Left ventricle myocardium superior (tissue), 1 donor: Measurements from ENCODE around the gene ZSWIM3. TPM values are rescaled to one million over a fixed set of nuclear protein-coding genes. Genes with fewer than 3 reads are reported as not detected.
A peak's percentile ranks its signal among the peaks of the same experiment; 100 is the strongest.
"Not testable (repeated sequence)": the region's sequence is repeated elsewhere in the genome, so short reads cannot be mapped to it uniquely, and the experiment has no call there.

Source experiments
- ATAC-seq: fragments of 200-7000 bp; cut with Tn5 transposase; one replicate; pipeline ENCODE4 v1.9.1; 2020; ENCODE audit warnings: mild to moderate bottlenecking, moderate library complexity
- DNase-seq: peaks from one replicate; pipeline ENCODE4 v3.0.0-alpha.2; 2020
- intact Hi-C: fragments of 100-400 bp; cut with micrococcal nuclease; formaldehyde crosslinking; loops from one replicate; pipeline ENCODE4 v1.11.0; 2022
- total RNA-seq: library from RNA; stranded (reverse); fragmentation: NEBNext Ultra II Directional; extraction: Animal tissue kit (Norgen Biotek cat#: 25700); gene quantifications from one replicate; pipeline ENCODE4 v1.2.1, GENCODE V29; 2021
- donor health status: DM: no; HTN: yes; CAD: no; lungs with severe emphysema.

ZSWIM3 gene
- total RNA-seq, 1 donor from 2014 or later = 1.9 TPM

DNA sequence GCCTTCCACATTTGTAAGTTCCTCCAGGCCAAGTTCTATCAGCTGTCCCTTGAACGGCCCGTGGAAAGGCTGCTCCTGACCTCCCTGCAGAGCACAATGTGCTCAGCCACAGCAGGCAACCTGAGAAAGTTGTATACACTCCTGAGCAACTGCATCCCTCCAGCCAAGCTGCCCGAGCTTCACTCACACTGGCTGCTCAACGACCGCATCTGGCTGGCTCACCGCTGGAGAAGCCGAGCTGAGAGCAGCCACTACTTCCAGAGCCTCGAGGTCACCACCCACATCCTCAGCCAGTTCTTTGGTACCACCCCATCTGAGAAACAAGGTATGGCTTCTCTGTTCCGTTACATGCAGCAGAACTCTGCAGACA, 25.7 kb downstream of the ZSWIM3 start:
- intact Hi-C loops = no loop called here
- DNase-seq (no peak), ATAC-seq (no peak)

- intact Hi-C loops = no loop called here
- ATAC-seq = no peak
- no peak for DNase-seq
Observed at GRCh38 chr20:45886590-45887345, 29.4 kb downstream of the ZSWIM3 start.

GRCh38 chr20:45887346-45887715, 29.9 kb downstream of the ZSWIM3 start, which contains the start of gene SPATA25:
TSS of gene SPATA25 (minus strand) at chr20:45887622. CDS start at chr20:45887590, 32 bp downstream.
- DNase-seq (no peak), ATAC-seq (no peak)
- intact Hi-C loops = no loop called here

- DNase-seq = no peak
- ATAC-seq = no peak
- intact Hi-C loops = no loop called here
Observed at GRCh38 chr20:45888681-45889080, 31.3 kb downstream of the ZSWIM3 start.

DNA sequence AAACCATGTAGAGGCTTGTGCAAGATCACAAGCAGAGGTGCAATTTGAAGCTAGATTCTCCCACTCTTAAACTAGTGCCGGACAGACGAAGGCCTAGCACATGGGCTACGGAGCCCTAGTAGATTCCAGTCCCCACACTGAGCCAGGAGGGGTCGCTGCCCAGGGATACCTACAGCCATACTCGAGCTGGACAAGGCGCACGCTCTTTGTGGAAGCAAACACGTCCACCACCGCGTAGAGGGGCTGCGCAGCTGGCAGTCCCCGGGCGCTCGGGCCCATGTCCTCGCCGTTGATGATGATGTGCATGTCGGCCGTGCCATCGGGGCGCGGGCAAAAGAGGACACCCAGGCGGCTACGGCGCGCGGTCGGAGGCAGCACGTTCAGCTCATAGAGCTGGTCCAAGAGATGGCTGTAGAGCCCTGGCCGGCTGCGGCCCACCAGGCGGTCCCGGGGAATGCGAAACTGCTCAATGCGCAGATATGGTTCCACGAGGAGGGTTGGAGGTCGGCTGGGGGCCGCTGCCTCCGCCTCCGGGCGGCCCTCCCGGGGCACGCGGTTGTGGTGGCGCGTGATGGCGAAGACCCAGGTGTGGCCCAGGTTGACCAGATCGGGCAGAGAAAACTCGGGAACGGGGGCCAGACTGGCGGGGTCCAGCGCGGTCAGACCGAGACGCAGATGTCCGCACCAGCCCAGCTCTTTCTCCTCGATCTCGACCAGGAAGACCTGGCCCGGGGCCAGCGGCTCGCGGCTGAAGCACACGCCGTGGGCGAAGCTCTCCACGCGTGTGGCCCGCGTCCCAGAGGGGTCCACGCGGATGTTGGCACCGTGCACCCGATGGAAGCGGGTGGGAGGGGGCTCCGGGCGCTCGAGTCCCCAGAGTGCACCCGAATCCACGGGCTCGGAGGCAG, 32.9 kb downstream of the ZSWIM3 start:
- intact Hi-C loops = no loop called here
- ATAC-seq (peak; percentile 80), DNase-seq (peak; percentile 89)

DNA sequence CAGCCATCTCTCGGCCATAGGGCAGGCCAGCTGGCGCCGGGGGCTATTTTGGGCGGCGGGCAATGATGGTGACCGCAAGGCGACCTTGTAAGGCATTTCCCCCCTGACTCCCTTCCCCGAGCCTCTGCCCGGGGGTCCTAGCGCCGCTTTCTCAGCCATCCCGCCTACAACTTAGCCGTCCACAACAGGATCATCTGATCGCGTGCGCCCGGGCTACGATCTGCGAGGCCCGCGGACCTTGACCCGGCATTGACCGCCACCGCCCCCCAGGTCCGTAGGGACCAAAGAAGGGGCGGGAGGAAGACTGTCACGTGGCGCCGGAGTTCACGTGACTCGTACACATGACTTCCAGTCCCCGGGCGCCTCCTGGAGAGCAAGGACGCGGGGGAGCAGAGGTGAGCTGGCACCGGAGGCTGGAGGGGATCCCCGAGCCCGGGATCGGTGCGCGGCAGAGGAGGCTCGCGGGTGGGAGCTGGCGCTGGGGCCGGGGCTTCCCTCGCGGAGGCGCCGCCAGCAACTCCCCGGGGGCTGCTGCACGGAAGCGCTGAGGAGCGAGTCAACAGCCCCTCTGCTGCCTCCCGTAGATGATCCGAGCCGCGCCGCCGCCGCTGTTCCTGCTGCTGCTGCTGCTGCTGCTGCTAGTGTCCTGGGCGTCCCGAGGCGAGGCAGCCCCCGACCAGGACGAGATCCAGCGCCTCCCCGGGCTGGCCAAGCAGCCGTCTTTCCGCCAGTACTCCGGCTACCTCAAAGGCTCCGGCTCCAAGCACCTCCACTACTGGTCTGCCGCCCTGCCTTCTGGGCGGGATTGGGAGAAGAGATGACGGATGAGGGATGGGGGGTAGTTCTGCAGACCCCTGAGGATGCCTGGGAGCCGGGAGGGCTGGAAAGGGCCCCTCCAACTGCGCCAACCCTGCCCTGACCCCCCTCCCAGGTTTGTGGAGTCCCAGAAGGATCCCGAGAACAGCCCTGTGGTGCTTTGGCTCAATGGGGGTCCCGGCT, 33.9 kb downstream of the ZSWIM3 start, which contains the start of the genes CTSA and NEURL2:
CTSA (plus strand) TSS at position 351 of the 999 bp plus-strand sequence; CDS start at position 585, 234 bp downstream.
NEURL2 (minus strand) TSS at position 224 of the 999 bp plus-strand sequence; CDS start at position 7, 217 bp downstream.
- intact Hi-C loops = no loop called here
- DNase-seq (peak; percentile 98), ATAC-seq (peak; percentile 88)

DNA sequence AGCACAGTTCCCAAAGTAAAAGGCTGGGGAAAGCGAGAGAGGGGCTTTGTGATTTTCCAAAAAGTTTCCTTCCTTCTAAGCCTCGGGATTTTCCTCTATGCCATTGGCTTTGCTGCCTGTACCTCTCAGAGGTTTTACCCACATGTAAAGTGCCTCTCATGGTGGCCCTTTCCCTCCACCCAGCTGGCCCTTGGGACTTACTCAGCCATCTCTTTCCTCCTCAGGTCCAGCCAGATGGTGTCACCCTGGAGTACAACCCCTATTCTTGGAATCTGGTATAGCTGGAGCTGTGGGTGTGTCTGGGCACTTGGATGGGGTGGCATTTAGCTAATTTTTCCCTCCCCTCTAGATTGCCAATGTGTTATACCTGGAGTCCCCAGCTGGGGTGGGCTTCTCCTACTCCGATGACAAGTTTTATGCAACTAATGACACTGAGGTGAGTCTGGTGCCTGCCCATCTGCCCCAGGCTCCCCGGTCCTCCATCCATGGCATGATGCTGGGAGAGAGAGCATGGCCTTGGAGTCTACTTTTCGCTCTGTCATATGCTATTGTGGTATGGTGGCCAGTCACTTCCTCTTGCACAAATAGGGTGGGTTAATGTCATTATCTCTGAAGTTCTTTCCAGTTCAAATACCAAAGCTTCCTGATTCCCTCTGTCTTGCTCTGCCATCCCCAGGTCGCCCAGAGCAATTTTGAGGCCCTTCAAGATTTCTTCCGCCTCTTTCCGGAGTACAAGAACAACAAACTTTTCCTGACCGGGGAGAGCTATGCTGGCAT, 34.8 kb downstream of the ZSWIM3 start:
- intact Hi-C loops = no loop called here
- DNase-seq (no peak), ATAC-seq (no peak)

DNA sequence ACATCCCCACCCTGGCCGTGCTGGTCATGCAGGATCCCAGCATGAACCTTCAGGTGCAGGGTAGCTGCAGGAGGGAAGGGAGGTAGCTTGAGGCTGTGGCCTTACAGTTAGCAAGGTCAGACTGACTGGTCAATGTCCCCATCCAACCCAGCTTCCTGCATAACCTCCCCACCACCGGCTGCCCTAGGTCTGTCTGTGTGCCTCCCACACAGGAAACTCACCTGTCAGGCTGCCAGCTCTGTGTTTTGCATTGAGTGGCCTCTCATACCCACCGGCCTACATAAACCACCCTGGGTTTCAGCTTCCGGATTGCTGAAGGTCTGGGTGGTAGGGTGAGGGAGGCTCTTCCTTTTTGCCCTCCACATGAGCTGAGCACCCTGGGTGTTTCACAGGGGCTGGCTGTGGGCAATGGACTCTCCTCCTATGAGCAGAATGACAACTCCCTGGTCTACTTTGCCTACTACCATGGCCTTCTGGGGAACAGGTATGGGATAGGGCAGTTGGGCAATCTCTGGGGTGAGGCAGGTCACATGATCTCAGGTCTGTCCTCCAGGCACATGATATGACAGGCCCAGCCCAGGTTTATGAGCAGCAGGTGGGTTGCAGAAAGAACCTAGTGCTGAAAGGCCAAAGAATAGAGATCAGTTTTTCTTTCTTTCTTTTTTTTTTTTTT, 35.5 kb downstream of the ZSWIM3 start:
- intact Hi-C loops = no loop called here
- DNase-seq (no peak), ATAC-seq (no peak)

DNA sequence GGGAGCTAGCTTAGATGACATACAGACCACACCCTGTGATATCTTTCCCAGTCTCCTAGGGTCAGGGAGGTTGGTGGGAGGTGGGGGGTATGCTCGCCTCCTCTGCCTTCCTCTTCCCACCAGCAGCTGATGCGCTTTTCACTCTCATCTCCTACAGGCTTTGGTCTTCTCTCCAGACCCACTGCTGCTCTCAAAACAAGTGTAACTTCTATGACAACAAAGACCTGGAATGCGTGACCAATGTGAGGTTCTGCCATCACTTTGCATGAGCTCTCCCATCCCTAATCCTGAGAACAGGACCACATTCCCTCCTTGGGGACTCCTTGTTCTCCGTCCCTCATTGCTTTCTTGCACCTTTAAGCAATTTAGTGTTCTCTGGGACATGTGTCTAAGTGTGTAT, 36.4 kb downstream of the ZSWIM3 start:
- intact Hi-C loops = no loop called here
- DNase-seq = no peak
- ATAC-seq = no peak

DNA sequence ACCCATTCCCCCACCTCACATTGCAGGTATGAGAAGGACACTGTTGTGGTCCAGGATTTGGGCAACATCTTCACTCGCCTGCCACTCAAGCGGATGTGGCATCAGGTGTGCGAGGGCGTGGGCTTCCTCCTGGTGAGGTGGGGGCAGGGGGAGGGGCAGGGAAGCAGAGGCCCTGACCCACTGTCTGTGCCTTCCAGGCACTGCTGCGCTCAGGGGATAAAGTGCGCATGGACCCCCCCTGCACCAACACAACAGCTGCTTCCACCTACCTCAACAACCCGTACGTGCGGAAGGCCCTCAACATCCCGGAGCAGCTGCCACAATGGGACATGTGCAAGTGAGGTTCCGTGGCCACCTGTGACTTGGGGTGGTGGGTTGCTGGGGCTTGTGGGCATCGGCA, 37.4 kb downstream of the ZSWIM3 start:
- intact Hi-C loops = no loop called here
- DNase-seq (no peak), ATAC-seq (no peak)

DNA sequence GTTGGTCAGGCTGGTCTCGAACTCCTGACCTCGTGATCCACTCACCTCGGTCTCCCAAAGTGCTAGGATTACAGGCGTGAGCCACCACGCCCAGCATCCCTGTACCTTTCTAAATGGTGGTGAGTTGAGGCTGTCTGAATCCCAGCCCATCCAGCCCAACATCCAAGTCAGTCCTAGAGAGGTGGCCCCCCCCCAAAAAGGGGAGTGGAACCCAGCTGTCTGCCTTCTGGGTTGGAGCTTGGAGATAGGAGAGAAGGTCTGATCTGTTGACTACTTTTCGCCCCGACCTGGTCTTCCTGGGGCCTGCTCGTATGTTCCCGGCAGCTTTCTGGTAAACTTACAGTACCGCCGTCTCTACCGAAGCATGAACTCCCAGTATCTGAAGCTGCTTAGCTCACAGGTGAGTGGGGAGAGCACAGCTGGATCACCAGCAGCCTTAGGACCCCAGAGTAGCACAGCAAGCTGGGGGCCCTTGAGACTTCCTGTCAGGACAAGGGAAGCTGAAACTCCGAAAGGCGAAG, 39.3 kb downstream of the ZSWIM3 start:
- ATAC-seq (no peak), DNase-seq (no peak)
- intact Hi-C loops = no loop called here

GRCh38 chr20:45897289-45897688, 39.9 kb downstream of the ZSWIM3 start:
- intact Hi-C loops = no loop called here
- DNase-seq (no peak), ATAC-seq (no peak)

DNA sequence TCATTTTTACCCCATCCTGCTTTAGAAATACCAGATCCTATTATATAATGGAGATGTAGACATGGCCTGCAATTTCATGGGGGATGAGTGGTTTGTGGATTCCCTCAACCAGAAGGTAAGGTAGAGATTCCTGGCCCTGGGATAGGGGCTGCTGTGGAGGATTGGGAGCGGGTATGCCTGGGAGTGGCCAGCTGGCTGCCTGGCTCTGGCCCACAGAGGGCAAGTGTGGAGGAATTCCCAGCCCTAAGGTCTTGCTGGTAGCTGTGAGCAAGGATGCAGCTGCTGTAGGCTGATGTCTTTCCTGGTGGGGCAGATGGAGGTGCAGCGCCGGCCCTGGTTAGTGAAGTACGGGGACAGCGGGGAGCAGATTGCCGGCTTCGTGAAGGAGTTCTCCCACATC, 40.3 kb downstream of the ZSWIM3 start:
- DNase-seq (no peak), ATAC-seq (no peak)
- intact Hi-C loops = no loop called here

DNA sequence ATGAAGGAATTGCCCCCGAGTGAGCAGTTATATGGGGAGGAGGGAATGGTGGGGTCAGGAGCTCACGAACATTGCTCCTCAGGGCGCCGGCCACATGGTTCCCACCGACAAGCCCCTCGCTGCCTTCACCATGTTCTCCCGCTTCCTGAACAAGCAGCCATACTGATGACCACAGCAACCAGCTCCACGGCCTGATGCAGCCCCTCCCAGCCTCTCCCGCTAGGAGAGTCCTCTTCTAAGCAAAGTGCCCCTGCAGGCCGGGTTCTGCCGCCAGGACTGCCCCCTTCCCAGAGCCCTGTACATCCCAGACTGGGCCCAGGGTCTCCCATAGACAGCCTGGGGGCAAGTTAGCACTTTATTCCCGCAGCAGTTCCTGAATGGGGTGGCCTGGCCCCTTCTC, 40.9 kb downstream of the ZSWIM3 start:
- intact Hi-C loops = no loop called here

GRCh38 chr20:45899046-45899835, 41.8 kb downstream of the ZSWIM3 start:
- ATAC-seq = no peak
- intact Hi-C loops = no loop called here
- DNase-seq = no peak

More for the DNA sequence above, 40.9 kb downstream of the ZSWIM3 start:
- no peak for ATAC-seq
- DNase-seq = no peak

DNA sequence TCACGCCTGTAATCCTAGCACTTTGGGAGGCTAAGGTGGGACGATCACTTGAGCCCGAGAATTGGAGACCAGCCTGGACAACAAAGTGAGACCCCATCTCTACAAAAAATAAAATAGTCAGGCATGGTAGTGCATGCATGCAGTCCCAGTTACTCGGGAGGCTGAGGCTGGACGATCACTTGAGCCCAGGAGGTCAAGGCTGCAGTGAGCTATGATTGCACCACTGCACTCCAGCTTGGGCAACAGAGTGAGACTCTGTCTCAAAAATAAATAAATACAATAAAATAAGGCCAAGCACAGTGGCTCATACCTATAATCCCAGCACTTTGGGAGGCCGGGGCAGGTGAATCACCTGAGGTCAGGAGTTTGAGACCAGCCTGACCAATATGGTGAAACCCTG, 43.9 kb downstream of the ZSWIM3 start:
- DNase-seq, intact Hi-C loops, ATAC-seq: not testable (repeated sequence)
